Midbrain (tissue), 1 donor: ENCODE results near the gene ITGA3.

Experiments used
- DNase-seq: peaks from one replicate; lab custom pipeline; 2025; lab: John Stamatoyannopoulos, UW

Gene ITGA3

DNA sequence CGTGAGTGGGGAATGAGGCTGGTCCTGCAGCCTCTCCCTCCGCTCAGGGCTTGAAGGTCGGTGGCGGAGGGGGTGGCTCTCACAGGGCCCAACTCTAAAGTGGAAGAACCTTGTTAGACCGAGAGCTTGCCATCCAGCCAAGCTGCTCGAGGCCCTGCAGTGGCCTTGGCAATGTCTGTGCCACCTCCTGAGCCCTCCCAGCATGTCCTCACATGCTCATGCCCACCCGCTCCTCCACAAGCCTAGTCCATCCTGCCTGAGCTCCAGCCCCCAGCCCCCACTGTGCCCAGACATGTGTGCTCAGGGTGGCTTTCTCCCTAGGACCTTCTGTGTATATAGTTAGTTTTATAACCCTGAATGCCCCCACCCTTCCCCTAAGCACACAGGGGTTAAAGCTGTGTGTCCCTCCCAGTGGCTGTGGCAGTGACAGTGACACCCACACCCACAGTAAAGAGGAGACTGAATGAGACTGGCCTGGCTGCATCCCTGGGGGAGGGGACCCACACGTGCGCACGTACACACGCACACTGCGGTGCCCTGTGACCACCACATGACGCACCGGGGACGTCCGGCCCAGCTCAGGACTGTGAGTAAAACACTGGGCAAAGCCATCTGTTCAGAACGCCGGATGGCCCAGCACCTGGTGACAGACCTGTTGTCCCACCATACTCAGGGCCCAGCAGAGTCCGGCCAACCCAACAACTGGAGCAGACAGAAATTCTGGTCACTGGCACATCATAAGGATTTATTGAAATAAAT, 54.9 kb downstream of the ITGA3 start:
- DNase-seq: no peak

DNA sequence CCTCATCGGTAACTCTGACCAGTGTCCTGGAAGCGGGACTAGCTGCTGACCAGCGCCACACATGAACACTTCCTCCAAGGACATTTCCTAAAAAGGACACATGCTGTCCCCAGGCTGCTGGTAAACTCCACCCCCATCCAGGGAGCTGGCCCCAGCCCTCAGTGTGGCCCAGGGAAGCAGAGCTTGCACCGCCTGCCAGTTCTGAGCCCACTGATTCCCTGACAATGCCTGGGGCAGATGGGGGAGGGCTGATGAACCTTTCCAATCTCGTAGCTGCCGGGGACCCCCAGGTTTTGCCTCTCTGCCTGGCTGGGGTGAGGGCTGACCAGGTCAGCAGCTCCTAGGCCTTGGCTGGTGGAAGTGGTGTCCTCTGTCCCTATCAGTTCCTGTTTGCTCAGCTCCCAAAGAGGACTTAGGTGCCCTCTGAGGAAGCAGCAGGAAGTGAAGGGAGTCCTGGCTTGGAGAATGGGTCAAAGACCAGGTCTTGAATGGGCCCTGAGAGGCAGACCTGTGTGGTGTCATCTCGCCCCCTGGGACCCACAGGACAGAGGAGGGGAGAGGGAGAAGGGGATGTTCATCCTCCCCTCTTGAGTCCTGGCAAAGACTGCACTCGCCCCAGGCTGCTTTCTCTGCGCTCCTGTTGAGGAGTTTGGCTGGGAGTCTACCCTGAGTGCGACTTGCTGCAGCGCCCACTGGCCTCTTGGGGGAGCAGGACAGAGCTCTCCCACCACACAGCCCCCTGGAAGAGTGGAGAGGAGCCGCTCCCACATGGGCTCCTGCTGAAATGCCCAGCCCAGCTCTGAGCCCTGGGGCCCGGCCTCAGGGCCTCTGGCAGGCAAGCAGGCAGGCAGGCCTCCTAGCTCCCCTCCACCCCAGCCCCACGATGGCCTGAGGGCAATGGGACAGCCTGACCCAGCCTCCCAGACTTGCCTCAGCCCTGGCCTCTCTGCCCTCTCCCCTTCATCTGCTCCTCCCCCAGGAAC, 56.1 kb downstream of the ITGA3 start:
- no peak for DNase-seq

DNA sequence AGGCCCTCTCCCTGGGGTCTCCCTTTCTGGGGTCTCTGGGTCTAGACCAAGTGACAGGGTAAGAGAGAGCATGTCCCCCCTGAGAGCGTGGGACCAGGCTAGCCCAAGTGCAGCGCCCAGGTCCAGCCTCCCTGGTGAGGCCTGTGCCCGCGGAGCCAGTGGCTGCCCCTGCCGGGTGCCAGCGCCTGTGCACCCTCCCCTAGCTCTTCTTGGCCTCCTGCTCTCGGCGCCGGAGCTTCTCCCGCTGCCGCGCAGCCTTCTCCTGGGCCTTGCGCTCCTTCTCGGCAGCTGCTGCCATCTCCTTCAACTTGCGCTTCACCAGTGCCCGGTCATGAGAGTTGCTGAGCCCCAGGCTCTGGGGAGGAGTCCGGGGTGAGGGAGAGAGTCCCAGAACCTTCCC, 56.8 kb downstream of the ITGA3 start:
- DNase-seq: no peak

DNA sequence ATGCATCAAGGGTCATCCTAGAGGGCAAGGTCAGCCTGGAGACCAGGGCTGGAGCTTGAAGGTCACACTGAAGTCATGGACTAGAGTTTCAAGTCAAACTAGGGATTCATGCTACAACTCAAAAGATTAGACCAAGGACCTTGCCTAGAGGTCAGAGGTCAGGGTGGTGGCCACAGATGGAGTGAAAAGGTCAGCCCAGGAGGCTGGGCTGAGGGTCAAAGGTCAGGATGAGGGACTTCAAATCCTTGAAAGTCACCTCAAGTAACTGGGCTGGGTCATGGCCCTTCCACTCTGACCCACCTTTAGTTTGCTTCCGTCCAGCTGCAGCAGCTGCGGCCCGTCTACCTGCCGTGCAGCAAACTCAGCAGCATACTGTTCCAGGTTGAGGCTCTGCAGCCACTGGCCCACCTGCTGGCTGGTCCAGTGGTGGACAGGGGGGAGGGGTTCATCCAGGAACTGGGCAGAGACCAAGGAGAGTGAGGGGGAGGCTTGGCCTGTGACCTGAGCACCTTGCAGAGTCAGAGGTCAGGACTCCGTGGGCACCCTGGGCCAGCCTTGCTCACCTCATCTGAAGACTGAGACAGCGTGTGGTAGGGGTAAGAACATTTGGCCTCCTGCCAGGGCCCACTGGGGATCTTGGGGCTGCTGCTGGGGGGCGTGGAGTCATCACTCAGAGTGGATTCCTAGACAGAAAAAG, 57.9 kb downstream of the ITGA3 start:
- DNase-seq: no peak

DNA sequence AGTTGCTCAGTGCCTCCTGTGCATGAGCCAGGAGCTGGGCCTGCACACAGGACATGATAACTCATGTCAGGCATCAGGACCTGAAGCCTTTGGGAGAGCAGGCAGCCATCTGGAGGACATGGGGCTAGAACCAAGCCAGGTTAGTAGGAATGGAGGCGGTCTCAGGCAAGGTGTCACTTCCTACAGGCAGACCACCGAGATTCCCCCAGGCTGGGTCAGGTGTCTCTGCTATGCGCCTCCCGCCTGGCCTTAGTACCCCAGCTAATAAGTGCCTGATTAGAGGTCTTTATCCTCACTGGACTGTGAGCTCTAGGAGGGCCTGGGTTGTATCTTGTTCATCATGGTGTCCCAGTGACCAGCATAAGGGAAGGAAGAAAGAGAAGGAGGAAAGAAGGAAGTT, 58.5 kb downstream of the ITGA3 start:
- no peak for DNase-seq

DNA sequence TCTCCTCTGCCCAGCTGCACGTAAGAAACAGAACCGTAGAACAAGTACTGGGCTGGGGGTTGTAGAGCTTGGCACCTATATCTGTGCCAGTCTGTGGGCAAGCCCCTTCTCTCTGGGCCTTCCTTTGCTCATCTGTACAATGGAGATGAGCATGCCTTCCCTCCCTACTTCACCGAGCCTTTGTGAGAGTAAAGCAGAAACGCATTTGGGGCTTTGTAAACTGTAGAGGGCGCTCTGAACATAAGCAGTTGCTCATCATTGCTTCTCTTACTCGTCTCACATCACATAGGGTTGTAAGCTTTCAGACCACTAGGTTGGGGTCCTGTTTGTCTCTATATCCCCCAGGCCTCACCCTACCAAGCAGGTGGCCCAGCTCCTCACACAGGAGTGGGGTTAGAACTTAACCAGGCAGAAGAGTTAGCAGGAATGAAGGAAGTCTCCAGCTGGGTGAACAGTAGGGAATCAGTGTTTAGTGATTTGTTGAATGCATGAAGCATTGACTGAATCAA, 59.0 kb downstream of the ITGA3 start:
- peak; percentile 64 for DNase-seq

DNA sequence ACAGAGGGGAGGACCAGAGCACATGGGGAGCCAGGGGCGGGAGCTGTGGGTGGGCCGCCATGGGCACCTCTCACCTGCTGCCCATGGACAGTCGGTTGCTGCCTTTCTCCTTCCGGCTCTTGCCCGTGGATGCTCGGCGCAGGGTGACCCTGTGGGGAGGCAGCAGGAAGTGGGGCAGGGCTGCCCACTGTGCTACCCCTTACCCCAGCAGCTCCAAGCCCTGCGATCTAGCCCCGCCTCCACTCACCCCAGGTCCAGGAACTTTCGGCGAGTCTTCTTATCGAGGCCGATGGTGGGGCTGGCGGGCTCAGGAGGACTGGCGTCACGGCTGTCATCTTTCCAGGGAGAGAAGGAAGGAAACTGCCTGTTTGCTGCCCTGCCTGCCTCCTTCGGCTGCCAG, 59.8 kb downstream of the ITGA3 start:
- DNase-seq: no peak

DNA sequence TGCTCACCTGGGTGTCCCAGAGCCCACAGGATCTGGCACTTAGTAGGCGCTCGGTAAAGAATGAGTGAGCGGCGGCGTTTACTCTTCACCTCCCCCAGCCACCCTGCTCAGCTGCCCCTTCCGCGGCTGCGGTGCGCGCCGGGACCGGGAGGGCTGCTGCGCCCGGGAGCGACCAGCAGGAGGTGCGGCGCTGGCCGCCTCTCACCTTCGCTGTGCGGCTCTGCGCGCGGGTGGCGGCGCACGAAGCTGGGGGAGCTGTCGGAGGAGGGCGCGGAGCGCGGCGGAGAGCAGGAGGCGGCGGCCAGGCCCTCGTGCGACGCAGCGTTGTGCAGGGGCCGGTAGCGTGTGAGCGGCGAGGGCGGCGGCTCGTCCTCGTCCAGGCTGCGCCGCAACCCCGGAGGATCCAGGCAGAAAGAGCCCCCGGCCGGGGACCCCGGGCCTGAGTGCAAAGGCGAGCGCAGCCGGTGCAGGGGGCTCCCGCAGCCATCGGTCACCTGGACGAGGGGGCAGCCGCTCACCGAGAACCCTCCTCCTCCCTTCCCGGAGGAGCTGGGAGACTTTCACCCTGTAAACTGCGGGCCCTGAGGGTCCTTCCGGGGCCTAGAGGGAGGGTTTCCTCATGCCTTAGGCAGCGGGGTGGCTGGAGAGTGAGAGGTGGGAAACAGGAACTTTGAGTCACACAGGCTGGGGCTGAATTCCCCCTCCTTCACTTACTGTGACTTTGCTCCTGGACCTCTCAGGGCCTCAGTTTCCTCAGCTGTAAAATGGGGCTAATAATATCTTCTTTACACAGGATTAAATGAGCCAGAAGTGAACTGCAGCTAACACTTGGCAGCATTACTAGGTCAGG, 61.5 kb downstream of the ITGA3 start:
- DNase-seq: no peak

DNA sequence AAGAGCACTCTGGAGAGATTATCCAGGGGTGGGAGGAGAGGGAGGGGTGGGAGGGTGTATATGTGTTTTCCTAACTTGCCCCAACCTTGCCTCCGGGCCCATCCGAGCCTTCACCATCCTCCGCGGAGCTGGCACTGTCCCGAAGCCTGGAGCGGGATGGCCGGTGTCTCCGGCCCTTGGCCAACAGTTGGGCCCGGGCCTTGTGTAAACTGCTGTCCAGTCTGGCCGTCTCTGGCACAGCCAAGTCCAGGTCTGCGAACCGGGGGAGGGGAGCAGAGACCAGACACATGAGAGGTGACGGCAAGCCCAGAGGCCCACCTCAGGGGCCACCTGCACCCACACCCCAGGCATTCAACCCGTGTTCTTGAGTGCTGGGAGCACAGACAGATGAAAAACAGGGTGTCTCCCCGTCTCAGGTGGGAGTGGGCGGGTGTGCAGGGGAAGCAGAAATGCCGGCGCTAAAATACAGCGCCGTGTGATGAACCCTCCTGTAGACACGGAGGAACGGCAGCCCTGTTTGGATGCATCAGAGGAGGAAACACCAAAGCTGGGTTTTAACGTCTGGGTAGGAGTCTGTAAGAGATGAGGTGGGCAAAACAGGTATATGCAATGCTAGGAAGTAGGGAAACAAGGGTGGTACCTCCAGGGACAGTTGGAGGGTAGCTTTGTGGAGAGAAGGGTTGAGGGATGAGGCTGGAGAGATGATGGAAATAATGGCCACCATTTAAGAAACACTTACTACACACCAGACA, 62.3 kb downstream of the ITGA3 start:
- no peak for DNase-seq

DNA sequence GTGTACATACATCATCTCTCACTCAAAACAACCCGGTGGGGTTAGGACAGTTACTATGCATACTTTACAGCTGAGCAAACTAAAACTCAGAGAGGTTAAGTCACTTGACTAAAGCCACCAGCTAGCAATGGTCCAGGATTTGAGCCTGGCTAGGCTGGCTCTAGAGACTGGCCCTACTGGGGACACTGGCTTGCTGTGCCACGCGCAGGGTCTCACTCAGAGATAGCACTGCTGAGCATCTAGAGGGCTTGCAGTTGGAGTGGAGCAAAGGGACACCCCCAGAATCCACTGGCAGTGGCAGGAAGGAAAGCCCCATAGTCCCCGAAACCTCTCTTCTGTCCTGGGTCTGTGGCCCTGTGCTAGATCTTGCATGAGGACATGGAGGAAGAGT, 62.9 kb downstream of the ITGA3 start:
- no peak for DNase-seq

DNA sequence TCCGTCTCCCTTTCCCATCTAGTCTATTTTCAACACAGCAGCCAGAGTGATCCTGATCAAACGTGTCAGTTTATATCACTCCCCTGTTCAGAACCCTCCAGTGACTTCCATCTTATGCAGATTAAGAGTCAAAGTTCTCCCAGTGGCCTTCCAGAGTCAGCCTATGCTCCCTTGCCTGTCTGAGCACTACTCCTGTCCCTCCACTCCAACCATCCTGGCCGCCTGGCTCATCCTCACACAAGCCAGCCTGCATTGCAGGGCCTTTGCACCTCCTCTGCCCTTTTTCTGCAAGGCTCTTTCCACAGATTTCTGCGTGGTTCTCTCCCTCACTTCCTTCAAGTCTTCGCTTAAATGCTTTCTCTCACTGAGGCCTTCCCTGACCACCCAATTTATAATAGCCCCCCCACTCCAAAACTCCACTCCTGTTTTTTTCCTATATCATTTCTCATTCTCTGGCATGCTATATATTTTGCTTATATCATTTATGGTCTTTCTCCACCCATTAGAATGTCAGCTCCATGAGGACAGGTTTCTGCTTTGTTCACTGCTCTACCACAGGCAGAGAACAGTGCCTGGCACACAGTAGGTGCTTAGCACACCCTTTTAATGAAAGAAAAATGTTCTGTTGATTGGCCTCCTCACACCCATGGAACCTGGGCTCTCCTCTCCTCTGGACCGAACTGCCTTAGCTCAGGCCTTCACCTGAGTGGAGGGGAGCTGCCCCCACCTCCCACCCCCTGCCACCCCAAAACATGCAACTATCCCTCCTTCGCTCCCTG, 64.8 kb downstream of the ITGA3 start:
- no peak for DNase-seq

DNA sequence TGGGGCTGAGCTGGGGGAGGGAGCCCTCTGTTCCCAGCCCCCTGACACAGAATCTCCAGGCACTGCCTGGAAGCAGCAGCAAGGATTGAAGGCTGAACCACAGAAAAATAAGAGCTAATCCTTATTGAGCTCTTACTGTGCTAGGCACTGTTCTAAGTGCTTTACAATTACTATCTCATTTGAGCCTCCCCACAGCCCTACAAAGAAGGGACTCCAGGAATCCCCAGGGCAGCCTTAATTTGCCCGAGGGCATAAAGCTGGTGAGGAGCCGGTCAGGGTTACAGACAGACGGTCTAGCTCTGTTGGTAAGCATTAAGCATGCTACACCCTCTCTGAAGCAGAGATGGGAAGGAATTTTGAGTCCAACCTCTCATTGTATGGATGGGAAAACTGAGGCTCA, 67.0 kb downstream of the ITGA3 start:
- DNase-seq: no peak

DNA sequence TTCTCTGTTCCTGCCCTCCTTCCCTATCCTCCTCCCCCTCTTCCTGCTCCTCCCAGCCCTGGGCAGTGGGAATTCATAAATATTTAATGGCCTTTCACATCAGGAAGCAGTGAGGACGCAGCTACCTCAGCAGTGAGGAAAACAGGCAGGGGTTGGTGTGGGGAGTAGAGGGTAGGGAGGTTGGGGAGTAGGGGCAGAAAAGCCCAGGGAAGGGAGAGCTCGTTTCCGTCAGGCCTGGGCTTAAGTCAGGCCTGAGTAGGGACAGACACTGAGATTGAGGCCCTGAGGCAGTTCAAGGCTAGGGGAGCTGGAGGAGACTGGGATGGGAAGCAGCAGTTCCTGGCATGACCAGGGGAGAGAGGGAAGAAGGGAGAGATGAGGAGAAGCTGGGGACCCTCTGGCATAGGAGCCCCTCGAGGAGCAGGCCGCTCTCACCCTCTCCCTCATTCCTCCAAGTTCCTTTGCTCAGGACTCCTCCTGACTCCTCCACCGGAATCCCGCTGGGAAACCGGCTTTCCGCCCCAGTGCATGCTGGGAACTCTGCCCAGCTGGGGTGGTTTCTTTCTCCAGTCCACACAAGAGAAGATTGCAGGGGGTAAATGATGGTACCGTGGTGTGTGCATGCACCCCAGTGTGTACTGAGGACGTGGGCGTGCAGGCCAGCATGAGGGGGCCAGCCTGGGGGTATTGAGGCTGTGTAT, 67.9 kb downstream of the ITGA3 start:
- DNase-seq: no peak

DNA sequence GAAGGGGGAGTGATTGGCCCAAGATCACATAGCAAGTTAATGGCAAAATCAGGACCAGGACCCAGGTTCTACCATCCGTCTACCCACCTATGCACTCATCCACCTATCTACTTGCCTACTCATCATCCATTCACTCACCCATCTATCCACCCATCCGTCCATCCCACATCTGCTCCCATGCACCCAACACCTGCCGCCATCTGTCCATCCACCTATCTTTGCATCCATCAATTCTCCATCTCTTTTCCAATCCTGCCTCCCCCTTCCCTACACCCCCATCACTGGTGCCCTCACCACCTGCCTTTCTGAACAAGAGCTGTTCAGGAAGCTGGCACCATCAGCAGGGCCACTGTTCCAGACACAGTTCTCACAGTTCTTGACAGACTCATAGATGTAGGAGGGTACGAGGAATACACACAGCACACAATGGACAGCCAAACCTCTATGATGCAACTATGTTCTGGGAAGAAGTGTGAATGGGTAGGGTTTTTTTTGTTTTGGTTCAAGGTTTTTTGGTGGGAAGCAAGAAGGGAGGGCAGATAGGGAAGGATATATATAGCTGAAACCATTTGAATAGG, 69.6 kb downstream of the ITGA3 start:
- no peak for DNase-seq

DNA sequence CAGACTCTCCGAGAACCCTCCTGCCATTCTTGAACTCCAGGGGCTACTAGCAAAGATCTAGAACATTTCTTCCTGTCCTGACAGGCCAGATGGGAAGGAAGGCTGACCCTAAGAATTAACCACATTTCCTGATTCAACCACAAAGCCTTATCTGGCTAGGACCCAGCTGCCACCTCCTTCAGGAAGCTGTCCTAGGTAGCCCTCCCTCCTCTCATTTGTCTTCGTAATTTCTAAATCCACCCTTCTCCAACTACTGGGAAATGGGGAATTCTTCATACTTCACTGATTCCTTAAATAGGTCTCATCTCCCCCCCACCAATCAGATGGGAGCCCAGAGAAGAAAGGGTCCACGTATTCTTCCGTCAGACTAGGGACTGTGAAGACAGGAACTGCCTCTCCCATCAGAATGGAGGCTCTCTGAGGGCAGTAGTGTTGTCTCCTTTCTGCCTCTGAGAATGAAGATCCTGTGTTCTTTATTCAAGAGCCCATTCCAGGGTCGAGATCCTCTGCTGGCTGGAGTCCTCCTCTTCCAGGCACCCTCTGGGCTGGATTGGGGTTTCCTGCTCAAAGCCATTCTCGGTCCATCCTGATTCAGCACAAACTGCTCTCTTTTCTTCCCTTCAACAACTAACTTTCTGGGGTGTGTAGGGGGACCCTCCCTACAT, 71.9 kb downstream of the ITGA3 start:
- no peak for DNase-seq

DNA sequence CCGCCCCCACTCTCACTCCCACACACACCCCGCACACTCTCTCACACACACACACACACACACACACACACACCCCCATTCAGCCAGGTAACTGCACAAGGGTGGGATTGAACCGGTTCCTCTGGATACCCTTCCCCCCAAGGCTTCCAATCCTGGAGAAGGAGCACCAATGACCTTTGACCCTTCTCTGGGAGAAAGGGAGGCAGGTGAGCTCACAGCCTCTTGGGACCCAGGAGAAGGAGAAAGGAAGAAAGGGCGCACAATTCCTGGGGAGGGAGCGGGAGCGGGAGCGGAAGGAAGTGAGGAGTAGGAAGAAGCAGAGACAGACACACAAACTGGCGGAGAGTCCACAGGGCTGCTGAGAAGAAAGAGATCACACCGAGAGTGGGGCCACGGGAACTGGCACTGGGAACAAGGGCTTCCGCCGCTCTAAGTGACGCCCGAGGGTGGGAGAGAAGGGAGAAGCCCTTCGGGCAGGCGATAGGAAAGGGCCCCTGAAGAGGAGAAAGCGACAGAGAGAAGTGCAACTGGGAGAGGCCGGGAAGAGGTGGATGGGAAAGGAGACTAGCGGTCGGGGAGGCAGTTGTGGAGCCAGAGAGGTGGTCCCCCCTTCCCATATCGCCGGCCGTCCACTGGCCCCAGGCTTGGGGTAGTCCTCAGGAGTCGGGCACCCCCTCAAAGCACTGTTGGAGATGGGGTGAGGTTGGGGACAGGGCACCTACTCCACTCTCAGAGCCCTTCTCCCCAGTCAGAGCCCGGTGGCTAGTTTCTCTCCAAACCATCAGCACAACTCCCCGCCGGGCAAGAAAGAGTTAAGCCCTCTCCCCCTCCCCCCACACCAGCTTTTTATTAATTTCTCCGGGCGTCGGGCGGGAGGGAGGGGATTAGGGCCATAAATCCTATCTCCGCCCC, 72.8 kb downstream of the ITGA3 start:
- no peak for DNase-seq

DNA sequence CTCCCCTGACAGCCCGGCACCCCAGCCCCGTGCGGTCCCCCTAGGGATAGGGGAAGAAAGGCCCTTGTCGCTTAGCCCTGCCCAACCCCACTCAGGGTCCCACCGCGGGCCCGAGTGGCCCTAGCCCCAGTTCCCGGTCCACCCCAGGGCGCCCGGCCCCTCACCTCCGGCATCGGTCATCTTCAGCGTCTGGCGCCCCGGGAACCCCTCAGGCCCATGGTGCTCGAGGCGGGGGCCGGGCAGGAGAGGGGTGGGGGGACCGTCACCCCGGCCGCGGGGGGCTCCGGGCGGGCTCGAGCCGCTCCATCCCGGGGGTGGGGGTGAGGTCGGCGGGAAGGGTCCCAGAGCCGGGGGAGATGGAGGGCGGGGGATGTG, 73.4 kb downstream of the ITGA3 start:
- no peak for DNase-seq
